HG02798 (cell line): ENCODE results near the gene NTPCR.
"Not testable (repeated sequence)": the region's sequence is repeated elsewhere in the genome, so short reads cannot be mapped to it uniquely, and the experiment has no call there.

Source experiments
- ATAC-seq: cut with Tn5 transposase; IDR thresholded peaks from one replicate; pipeline ENCODE4 v1.9.1; 2021; ENCODE audit warnings: mild to moderate bottlenecking; ENCODE audit not compliant: unreplicated experiment, poor library complexity

The NTPCR gene

DNA sequence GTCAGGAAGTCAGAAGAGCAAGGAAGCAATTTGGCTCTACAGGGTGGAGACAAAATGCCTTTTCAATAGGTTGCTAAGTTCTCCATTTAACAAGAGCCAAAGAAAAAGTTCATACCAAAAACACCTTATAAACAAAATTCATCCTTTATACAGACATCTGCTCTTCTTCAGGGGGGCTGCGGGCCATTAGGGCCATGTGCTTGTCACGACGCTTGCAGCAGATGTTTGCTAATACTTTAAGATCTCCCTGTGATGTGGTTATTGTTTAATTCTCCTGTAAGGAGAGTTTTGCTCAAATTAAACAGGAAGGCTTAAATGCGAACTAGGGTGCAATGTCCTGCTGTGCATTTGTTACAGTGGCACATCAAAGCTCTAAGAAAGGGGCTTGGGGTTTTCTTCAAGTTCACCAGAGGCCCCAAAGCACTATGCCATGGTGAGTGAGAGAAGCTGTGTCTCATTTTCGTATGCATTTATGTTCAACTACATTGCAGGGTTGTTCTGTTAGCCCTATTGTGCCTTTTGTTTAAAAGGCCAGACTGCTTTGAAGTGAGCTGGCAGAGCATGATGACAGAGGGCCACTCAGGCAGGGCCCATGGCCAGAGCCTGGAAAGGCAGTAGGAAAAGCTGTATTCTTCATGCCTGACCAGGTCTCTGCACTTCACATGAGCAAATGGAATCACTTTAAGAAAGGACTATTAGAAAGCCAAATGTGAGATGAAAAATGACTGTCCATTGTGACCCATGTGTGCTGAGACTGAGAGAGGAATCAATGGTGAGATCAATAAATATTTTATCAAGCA is 24.8 kb upstream of the NTPCR start:
- ATAC-seq, result no peak

DNA sequence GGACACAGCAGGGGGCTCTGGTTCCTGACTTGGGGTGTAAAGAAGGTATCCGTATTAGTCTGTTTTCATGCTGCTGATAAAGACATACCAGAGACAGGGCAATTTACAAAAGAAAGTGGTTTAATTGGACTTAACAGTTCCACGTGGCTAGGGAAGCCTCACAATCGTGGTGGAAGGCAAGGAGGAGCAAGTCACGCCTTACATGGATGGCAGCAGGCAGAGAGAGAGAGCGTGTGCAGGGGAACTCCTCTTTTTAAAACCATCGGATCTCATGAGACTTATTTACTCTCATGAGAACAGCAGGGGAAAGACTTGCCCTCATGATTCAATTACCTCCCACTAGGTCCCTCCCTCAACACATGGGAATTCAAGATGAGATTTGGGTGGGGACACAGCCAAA is 23.2 kb upstream of the NTPCR start:
- not testable (repeated sequence) for ATAC-seq

DNA sequence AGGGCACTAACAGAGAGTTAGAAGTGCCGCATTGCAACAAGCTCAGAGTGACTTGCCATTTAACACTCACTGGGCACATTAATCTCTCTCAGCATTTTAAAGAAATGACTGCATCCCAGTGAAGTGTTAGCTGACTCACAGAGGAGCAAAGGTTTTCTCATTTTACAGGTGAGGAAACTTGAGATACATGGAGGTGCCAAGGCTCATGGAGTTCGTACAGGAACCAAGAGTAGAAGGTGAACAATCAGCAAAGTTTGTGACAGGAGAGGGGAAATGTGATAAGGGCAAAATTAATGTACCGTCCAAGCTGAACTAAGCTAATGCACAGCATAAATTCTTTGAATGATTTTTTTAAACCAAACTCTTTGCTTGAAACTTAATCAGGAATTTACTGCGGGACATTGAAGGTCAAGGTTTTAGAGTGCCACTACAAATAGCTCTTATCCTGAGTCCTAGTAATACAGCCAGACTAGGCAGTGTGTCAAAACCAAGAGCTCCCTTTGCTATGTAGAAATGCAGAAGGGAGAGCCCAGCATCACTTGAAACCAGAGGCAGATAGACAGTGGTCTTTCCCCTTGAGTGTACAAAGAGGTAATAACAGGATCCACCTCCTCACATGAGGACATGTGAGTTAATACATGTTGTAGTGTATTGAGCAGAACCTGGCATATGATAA is 22.4 kb upstream of the NTPCR start:
- no peak for ATAC-seq

DNA sequence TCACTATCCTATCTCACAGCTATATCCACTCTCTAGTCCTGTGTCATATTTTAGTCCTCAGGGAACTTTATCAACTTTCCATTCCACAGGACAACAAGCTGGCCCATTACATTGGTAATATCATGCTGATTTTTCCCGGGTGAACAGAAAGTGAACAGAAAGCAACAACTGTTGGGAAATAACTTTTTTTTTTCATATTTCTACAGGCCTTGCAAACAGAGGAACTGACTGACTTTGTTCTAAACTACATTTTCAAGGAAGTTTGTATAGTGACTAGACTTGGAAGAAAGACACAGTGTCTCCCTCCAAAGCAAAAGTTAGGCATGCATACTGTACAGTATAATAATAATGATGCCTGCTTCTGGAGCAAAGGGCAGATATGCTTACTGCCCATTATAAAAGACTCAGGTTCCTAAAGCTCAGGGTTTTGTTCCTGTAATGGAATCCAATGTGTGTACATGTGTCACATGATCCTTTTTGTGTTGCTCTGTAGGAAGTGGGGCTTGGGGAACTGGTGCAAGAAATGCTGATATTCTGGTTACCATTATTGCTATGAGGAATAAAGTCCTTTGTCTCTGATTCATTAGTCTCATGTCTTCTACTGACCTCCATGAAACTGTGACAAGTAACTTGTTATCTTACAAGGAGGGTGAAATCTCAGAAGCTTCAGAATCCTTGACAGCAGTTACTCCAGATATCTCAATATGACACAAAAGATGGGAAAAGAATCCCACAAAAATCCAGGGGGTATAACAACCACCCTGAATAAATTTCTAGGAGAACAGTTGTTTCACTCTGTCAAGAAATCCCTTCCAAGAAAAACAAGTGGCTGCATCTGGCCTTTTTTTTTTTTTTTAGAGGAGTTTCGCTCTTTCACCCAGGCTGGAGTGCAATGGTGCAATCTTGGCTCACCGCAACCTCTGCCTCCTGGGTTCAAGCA is 17.7 kb upstream of the NTPCR start:
- ATAC-seq, result no peak

DNA sequence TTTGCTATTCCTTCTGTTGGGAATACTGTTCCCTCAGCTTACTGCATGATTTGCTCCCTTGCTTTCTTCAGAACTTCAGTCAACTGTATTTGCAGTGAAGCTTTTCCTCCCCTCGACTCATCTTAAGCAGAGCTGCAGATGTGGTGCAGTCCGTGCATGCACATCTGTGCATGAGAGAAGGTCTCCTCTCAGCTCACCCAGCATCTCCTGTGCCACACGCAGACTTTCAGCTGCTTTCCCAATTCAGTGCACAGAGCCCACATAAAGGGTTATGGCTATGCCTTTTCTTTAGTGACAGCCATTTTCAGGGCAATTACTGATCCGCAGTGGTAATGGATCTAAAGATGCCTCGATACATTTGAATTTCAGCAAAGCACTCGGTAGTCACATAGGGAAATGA is 13.5 kb upstream of the NTPCR start:
- ATAC-seq, result no peak

DNA sequence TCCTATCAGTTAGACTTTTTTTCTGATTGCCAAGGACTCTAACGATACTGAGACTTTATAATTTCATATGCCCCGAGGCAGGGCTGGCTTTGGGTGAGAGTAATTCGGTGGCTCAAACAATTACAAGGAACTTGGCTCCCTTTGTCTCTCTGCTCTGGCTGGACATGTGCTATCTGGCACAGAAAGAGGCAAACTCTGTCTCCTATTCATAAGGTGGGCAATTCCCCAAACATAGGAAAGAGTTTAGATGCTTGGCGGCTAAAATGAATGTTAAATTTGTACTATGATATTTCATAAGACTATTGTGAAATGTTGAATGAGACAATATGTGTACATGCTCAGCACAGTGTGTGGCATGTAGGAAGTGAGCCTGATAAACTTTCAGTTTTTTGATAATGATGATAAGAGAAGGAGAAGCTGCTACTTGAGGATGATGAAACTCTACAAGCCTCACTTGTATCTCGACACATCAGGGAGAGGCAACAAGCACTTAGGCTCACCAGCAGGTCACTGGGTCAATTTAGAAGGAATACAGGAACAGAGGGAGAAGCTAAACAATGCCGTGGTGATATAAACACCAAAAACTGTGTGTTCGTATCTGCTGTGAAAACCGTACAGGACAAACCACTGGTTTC is 12.6 kb upstream of the NTPCR start:
- no peak for ATAC-seq

DNA sequence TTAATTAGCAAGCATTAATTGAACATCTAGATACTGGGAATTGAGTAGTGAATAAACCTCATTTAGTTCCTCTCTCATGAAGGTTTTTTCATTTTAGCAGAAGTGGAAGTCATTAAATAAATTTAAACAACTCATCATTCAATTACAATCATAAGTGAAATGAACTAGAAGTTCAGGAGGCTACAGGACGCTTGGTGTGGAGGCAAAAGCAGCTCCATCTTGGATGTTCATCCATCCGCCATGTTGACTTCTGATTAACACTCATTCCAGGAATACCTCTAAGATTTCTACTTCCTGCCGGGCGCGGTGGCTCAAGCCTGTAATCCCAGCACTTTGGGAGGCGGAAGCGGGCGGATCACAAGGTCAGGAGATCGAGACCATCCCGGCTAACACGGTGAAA is 11.5 kb upstream of the NTPCR start:
- ATAC-seq, result no peak

DNA sequence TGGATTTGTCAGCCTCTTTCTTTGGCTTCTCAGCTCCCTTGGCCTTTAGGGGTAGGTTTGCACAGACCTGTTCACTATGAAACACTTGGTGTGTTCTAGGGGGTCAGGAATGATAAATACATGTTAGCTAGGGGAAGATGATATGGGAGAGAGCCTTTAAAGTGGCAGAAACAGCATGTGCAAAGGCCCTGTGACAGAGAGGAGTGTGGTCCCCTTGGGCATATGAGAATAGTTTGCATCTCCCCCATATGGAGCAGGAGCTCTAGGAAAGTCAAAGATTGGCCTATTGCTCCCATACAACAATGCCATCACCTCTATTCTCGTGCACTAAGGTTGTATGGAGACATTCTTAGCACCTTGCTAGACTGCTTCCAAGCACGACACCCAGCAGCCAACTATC is 10.7 kb upstream of the NTPCR start:
- no peak for ATAC-seq

DNA sequence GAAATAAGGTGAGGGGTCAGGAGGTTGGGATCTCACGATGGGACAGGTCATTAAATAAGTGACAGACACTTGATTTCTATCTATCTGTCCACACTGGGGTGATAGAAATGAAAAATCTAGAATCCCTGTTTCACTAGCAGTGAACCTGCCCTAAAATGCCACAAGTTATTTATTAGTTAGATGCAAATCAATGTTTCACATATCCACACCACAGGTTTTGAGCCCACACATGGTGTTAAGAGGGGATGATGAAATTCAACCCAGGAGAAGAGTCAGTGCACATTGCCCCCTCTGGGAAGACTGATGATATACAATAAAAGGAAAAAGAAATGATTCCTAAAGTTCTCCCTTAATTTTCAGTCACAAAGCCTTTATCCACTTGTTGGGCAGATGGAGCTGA is 10.1 kb upstream of the NTPCR start:
- ATAC-seq, result peak; percentile 49

DNA sequence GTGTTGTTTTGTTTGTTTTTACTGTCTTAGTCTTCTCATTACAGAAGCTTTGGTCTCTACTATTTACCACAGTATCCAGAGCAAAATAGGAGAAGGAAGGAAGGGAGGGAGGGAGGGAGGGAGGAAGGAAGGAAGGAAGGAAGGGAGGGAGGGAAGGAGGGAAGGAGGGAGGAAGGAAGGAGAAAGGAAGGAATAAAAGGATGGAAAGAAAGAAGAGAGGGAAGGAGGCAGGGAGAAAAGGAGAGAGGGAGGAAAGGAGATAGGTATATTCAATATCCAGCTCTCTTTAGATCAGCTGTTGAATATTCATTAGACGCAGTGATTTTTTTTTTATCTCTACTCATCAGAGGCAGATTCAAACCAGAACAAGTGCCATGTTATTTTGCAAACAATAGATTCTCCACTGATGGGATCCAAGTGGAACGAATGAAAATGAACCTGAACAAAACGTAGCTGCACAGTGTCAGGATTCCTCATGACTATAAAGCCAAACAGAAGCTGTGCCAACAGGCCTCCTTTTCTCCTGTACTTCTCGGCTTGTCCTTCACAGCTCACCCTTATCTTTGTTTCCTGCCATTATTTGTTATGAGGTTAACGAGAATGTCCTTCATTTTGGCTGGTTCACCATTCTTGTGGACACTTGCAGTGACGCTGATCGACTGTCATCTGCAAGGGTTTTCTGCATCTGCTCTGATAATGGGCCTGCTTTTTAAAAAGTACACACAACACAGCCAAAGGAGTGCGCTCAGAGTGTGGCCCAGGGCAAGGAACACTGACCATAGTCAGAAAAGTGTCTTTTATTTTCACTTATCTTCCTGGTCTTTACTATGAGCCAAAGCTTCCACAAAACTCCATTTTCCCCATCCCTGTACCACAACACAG is 7.8 kb upstream of the NTPCR start:
- no peak for ATAC-seq

DNA sequence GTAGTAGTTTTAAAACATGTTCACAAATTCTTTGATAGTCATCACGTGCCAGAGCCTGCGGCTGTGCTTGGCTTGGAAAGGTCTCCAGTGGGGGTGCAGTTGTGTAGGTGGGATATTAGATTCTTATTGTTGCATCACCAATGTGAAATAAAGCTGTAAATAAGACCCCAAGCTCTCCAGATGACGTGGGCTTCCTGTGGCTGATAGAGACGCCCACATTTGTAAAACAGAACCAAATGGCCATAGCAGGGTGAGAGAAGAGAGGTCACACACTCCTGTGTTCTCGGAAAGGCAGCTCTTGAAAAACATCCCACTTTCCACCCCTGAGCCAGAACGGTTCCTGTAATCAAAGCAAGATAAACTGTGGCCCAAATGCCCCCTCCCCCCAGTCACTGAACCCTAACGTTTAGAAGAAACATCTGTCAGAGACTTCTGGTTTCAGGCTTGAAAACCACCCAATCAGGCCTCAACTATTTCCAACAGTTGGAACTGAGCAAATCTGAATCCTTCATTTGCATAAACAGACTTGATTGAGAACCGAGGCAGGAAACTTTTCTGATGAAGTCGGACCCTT is 6.6 kb upstream of the NTPCR start:
- peak; percentile 60 for ATAC-seq

DNA sequence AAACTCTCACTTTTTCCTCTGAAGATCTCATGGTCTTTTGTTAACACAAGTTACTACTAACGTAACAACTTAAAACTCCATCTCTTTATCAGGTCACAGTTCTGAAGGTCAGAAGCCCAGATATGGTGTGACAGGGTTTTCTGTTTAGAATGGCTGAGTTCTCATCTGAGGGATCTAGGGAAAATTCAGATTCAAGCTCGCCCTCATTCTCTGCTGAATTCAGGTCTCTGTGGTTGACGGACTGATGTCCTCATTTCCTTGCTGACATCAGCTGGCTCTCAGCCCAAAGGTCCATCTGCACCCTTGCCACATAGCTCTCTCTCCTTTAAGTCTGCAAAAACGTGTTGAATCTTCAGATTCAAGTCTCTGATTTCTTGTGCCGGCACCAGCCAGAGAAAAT is 6.1 kb upstream of the NTPCR start:
- peak; percentile 12 for ATAC-seq

DNA sequence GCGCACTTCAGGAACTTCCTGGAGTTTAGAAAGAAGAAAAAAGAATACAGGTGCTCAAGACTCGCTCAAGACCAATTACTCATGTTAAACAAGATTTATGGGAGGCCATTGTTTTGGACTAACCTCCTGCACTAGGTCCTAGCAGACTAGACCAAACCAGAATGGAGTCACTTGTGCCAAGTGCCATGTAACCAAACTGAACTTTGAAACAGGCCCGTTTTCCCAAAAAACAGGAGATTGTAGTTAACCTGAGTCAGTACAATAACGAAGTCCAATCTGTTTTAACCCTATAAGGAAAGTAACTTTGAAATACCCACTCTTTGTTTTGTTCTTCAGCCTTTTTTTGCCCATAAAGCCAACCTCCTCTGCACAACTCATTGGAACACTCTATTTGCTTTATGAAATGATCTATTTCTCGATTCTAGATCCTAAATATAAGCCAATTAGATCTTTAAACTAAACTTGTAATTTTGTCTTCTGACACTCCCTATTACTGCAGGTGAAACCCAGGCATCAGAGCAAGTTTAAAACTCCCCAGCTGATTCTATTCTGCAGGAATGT is 695 bp upstream of the NTPCR start:
- no peak for ATAC-seq

DNA sequence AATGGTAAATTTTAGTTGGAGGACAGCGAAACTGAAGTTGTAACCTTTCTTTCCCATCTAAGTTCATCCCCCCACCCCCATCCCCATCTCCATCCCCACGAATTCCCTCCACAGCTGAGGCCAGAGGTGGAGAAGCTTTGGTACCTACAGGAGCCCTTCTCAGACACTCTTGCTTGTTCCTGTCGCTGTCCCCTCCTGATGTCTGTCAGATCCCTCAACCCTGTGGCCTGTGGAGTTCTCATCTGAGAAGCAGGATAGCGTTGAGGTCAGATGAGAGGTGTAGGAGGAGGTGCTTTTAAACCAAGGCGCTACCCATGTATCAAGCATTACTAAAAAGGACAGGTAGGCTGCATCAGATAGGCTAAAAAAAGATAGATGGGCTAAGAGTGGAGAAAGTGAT is 769 bp downstream of the NTPCR start:
- no peak for ATAC-seq

DNA sequence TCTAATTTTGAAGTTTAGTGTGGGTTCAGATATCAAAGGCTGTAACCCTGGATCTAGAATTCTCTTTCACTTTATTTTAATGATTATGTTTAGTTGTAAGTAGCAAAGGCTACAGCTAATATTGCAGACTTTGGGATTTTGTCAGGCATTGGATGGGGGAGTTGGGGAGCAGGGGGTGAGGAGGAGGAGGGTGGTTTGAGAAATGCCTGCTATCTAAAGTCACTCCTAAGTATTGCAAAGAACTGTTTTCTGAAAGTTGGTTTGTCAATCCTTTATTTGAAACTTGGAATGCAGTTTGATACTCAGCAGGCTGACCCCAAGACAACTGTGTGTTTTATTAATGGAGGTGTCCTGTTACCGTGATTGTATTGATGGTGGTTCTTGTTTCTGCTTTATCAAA is 1.2 kb downstream of the NTPCR start:
- no peak for ATAC-seq

DNA sequence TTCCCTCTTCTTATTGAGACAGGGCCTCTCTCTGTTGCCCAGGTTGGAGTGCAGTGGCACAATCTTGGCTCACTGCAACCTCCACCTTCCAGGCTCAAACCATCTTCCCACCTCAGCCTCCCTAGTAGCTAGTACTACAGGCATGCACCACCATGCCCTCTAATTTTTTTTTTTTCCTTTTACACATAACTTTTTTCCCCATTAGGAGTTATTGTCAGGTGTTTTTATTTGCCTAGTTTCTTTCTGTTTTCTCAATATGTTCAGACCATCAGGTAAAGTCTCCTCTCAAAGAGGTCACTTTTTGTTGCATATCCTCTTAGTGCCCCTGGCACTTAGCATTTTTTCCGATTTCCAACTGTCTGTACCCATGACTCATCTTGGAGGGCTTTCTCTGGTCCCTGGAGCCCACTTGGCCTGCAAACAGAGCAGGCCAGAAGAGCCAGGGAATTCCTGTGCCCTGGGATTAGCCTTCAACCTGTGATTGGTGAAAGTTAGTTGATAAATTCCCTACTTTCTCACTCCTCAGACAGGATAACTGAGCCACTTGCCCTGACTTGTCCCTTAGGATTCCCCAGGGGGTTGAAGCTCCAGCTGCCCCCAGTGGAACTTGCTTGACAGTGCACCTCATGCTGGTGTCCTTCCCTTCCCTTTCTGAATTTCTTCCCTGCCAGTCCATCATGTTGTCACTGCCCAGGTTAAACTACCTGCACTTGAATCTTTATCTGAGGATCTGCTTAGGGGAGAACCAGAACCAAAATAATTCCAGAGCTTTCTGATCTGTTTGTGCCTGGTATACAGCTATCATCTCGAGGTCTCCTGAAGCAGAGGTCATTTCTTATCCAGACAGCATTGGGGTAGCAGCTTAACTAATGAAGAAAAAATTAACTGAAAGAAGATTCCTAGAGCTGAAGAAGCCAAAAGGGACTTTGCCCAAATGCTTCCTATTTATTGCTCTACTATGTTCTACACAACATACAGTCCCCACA is 2.4 kb downstream of the NTPCR start:
- peak; percentile 65 for ATAC-seq

DNA sequence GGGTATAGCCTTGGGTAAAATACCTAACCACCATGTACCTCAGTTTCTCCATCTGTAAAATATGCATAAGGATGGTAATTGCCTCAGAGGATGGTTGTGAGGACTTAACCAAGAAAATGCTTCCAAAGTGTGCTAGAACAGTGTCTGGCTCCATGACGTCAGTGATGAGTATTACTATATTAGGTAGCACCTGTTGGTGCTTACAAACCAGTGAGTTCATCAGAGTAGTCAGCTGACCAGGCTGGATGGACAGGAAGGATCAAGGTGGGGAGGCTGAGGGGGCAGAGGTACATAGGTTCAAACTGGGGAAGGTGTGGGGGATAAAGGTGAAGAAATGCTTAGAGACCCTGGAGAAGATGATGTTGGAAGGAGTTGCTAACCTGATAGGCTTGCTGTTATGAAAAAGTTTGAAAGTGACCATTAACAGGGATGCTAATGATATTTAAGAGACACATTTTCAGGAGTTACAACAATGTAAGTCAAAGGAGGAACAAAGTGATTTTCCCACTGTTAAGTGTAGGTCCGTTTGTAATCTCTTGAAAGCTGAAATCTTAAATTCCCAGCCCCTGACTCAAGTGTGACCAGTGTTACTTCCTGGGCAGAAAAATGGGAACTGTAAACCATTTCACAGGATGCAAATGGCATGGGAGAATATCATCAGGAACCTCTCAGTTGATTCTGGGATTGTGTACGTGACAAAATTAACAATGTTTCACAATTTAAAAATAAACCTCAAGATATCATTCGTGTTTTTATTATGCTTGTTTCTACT is 4.4 kb downstream of the NTPCR start:
- no peak for ATAC-seq
